Stimulated activated naive CD8-positive, alpha-beta T cell treated with anti-CD3 and anti-CD28 coated beads, Interleukin-15, Interleukin-2, amounts not matched to agents 100 ng/mL and 50 ng/mL, for 24 hours (primary cell): ENCODE data around the gene PRM2.
A peak's percentile ranks its signal among the peaks of the same experiment; 100 is the strongest.
"Not testable (repeated sequence)": the region's sequence is repeated elsewhere in the genome, so short reads cannot be mapped to it uniquely, and the experiment has no call there.

Experiments
- H3K27ac Mint-ChIP-seq: one replicate; pipeline ENCODE4 v1.8.0; 2021; ENCODE audit warnings: mild to moderate bottlenecking, mixed read lengths
- H3K27me3 Mint-ChIP-seq: one replicate; pipeline ENCODE4 v1.8.0; 2021; ENCODE audit warnings: mixed read lengths
- H3K36me3 Mint-ChIP-seq: one replicate; pipeline ENCODE4 v1.8.0; 2021; ENCODE audit warnings: low read depth, mixed read lengths
- H3K4me1 Mint-ChIP-seq: one replicate; pipeline ENCODE4 v1.8.0; 2021; ENCODE audit warnings: low read depth, mixed read lengths
- H3K4me3 Mint-ChIP-seq: one replicate; pipeline ENCODE4 v1.8.0; 2021; ENCODE audit warnings: mild to moderate bottlenecking, mixed read lengths
- H3K9me3 Mint-ChIP-seq: one replicate; pipeline ENCODE4 v1.8.0; 2021; ENCODE audit warnings: mixed read lengths

PRM2 gene

DNA sequence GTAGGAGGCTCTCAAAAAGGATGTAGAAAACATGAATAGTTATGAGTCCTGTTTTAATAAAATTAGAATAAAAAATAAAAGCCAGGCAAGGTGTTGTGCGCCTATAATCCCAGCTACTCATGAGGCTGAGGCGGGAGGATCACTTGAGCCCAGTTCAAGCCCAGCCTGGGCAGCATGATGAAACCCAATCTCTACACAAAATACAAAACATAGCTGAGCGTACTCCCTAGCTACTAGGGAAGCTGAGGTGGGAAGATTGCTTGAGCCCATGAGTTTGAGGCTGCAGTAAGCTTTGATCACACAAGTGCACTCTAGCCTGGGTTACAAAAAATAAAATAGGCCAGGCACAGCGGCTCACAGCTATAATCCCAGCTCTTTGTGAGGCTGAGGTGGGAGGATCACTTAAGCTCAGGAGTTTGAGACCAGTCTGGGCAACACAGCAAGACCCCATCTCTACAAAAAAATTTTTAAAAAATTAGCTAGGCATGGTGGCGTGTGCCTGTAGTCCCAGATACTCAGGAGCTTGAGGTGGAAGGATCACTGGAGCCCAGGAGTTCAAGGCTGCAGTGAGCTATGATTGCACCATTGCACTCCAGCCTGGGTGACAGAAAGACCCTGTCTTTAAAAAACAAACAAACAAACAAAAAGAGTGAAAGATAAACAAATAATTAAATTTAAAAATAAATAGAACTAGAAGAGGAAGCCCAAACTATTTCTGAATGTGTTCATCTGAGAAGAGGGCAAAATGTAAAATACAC lies 22.0 kb upstream of the PRM2 start:
- peaks cover 3% of the 10 kb centered on the region for H3K27me3 Mint-ChIP-seq
- peak overlapping the region; percentile 84 for H3K27ac Mint-ChIP-seq
- H3K36me3 Mint-ChIP-seq: no peaks in the 10 kb centered on the region
- no peaks in the 10 kb centered on the region for H3K9me3 Mint-ChIP-seq
- peaks cover 46% of the 10 kb centered on the region for H3K4me1 Mint-ChIP-seq
- H3K4me3 Mint-ChIP-seq: peak overlapping the region; percentile 25

- H3K27me3 Mint-ChIP-seq: peaks cover 3% of the 10 kb centered on the region
- peak overlapping the region; percentile 72 for H3K27ac Mint-ChIP-seq
- H3K4me3 Mint-ChIP-seq: peak overlapping the region; percentile 17
- no peaks in the 10 kb centered on the region for H3K9me3 Mint-ChIP-seq
- no peaks in the 10 kb centered on the region for H3K36me3 Mint-ChIP-seq
- peaks cover 49% of the 10 kb centered on the region for H3K4me1 Mint-ChIP-seq
These were observed 21.3 kb upstream of the PRM2 start for GRCh38 chr16:11297492-11298142.

DNA sequence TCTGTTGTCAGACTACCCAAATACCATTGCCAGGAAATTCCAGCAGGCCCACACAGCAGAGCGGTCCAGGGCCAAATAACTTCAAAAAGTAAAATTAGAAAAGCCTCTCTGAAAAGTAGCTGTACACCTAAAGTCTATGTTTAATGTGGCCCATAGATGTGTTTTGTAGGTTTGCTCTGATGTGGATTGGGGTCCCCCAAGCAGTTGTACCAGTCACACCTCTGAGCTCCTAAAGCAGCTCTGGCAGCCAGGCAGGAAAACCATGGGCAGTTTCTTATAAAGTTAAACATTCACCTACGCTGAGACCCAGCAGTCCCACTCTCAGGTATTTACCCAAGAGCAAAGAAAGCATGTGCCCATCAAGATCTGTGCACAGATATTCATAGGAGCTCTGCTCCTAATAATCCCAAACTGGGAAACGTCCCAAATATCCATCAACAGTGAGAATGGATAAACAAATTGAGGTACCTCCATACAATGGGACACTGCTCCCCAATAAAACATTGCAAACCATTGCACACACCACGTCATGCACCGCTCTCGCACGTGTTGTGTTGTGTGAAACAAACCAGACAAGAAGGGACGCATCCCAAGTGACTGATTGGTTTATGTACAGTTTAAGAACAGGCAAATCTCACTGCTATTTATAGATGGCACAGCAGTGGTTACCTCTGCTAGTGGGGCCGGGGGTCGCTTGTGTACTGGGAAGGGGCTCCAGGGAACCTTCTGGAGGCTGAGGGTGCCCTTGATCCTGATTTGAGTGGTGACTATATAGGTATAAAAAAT lies 20.6 kb upstream of the PRM2 start:
- H3K27ac Mint-ChIP-seq: peak overlapping the region; percentile 72
- peaks cover 3% of the 10 kb centered on the region for H3K27me3 Mint-ChIP-seq
- no peaks in the 10 kb centered on the region for H3K9me3 Mint-ChIP-seq

GRCh38 chr16:11296351-11296705 lies 20.0 kb upstream of the PRM2 start:
- Mint-ChIP-seq H3K27me3 (peaks cover 3% of the 10 kb centered on the region), H3K9me3 (no peaks in the 10 kb centered on the region), H3K27ac (peak overlapping the region; percentile 31), H3K4me1 (peaks cover 49% of the 10 kb centered on the region), H3K36me3 (no peaks in the 10 kb centered on the region), H3K4me3 (no peak overlapping the region)

More for the DNA sequence above, 20.6 kb upstream of the PRM2 start:
- H3K36me3 Mint-ChIP-seq: no peaks in the 10 kb centered on the region
- H3K4me3 Mint-ChIP-seq: peak overlapping the region; percentile 17
- peaks cover 49% of the 10 kb centered on the region for H3K4me1 Mint-ChIP-seq

- no peaks in the 10 kb centered on the region for H3K36me3 Mint-ChIP-seq
- no peaks in the 10 kb centered on the region for H3K9me3 Mint-ChIP-seq
- H3K27me3 Mint-ChIP-seq: peaks cover 4% of the 10 kb centered on the region
- no peak overlapping the region for H3K4me3 Mint-ChIP-seq
- H3K4me1 Mint-ChIP-seq: peaks cover 49% of the 10 kb centered on the region
- no peak overlapping the region for H3K27ac Mint-ChIP-seq
These were observed 19.4 kb upstream of the PRM2 start for GRCh38 chr16:11295672-11296071.

- no peaks in the 10 kb centered on the region for H3K36me3 Mint-ChIP-seq
- no peak overlapping the region for H3K4me3 Mint-ChIP-seq
- no peaks in the 10 kb centered on the region for H3K9me3 Mint-ChIP-seq
- H3K4me1 Mint-ChIP-seq: peaks cover 38% of the 10 kb centered on the region
- peaks cover 15% of the 10 kb centered on the region for H3K27me3 Mint-ChIP-seq
- H3K27ac Mint-ChIP-seq: no peak overlapping the region
These were observed 15.9 kb upstream of the PRM2 start for GRCh38 chr16:11292076-11292748.

- peaks cover 15% of the 10 kb centered on the region for H3K27me3 Mint-ChIP-seq
- H3K4me3 Mint-ChIP-seq: no peak overlapping the region
- H3K36me3 Mint-ChIP-seq: no peaks in the 10 kb centered on the region
- H3K27ac Mint-ChIP-seq: no peak overlapping the region
- no peaks in the 10 kb centered on the region for H3K9me3 Mint-ChIP-seq
- H3K4me1 Mint-ChIP-seq: peaks cover 37% of the 10 kb centered on the region
These were observed 14.9 kb upstream of the PRM2 start for GRCh38 chr16:11291091-11291703.

DNA sequence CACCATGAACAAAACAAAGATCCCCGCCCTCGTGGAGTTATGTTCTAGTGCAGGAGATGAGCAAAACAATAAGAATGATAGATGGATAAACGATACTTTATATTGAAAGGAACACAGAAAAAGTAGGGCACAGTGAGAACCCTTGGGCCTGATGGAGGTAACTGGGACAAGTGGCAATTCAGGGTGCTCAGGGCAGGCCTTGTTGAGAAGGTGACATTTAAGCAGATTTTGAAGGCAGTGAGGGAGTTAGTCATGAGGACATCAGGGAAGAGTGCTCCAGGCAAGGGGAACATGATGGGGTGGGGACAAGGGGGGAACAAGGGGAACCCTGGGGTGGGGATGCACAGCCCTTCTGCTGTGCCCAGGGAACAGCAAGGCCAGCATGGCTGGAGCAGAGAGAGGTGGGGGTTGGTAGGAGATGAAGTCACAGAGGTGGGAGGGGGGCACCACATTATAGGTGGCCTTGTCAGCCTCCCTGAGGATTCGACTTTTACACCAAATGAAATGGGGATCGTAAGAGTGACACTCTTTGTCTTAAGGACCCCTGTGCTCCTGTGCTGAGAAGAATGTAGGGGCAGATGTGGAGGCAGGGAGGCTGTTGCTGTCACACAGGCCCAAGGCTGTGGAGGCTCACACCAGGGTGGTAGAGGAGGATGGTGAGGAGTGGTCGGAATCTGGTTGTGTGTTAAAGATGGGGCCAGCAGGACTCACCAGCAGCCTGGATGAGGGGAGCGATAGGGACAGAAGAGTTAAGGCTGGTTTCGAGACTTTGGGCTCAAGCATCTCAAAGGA lies 14.0 kb upstream of the PRM2 start:
- Mint-ChIP-seq H3K36me3 (peaks cover 4% of the 10 kb centered on the region), H3K27me3 (peaks cover 15% of the 10 kb centered on the region), H3K4me3 (no peak overlapping the region), H3K27ac (peak overlapping the region; percentile 24), H3K4me1 (peaks cover 46% of the 10 kb centered on the region), H3K9me3 (no peaks in the 10 kb centered on the region)

- peaks cover 15% of the 10 kb centered on the region for H3K27me3 Mint-ChIP-seq
- H3K36me3 Mint-ChIP-seq, H3K9me3 Mint-ChIP-seq, H3K4me3 Mint-ChIP-seq: not testable (repeated sequence)
- H3K4me1 Mint-ChIP-seq: peaks cover 46% of the 10 kb centered on the region
- peak overlapping the region; percentile 24 for H3K27ac Mint-ChIP-seq
These were observed 13.4 kb upstream of the PRM2 start for GRCh38 chr16:11289696-11290095.

DNA sequence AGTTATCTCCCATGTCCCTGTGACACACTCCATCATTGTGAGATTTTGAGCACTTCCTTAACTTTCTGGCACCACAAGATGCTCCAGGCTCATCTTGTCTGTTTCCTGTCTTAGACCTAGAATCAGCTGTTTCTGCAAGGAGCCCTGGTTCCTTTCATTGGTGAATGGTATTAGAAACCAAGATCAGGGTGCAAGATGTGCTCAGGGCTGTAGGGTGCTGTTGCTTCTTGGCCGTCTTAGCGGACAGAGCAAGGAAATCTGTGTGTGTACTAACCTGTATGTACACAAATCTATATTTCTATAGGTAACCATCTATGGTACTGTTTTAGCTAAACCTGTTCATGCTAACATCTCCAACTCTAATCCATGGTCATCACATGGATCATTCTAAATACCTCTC lies 12.9 kb upstream of the PRM2 start:
- Mint-ChIP-seq H3K36me3 (peaks cover 4% of the 10 kb centered on the region), H3K9me3 (no peaks in the 10 kb centered on the region), H3K27me3 (peaks cover 15% of the 10 kb centered on the region), H3K4me3 (no peak overlapping the region), H3K4me1 (peaks cover 43% of the 10 kb centered on the region), H3K27ac (no peak overlapping the region)

DNA sequence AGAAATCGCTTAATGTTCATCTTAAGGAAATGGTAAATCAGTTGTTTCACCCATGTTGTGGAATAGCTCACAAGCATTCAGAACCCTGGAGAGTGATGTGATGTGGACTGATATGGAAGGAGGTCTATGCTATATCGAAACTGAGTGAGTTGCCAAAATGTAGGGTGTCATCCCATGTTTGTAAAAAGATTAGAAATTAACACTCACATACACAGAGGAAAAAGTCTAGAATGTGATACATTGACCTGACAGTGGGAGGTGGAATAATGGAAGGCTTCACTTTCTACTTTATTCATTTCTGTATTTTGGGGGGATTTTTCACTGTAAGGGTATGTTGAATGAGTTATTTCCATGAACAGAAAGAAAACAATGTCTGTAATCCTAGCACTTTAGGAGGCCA lies 9.6 kb upstream of the PRM2 start:
- Mint-ChIP-seq H3K9me3 (no peaks in the 10 kb centered on the region), H3K36me3 (peaks cover 4% of the 10 kb centered on the region), H3K27me3 (peaks cover 12% of the 10 kb centered on the region), H3K4me1 (peaks cover 37% of the 10 kb centered on the region), H3K27ac (peak overlapping the region; percentile 81), H3K4me3 (no peak overlapping the region)

GRCh38 chr16:11283820-11284248 lies 7.6 kb upstream of the PRM2 start:
- H3K27me3 Mint-ChIP-seq: peaks cover 3% of the 10 kb centered on the region
- peaks cover 40% of the 10 kb centered on the region for H3K4me1 Mint-ChIP-seq
- H3K27ac Mint-ChIP-seq: no peak overlapping the region
- H3K36me3 Mint-ChIP-seq: peaks cover 4% of the 10 kb centered on the region
- no peaks in the 10 kb centered on the region for H3K9me3 Mint-ChIP-seq
- no peak overlapping the region for H3K4me3 Mint-ChIP-seq

DNA sequence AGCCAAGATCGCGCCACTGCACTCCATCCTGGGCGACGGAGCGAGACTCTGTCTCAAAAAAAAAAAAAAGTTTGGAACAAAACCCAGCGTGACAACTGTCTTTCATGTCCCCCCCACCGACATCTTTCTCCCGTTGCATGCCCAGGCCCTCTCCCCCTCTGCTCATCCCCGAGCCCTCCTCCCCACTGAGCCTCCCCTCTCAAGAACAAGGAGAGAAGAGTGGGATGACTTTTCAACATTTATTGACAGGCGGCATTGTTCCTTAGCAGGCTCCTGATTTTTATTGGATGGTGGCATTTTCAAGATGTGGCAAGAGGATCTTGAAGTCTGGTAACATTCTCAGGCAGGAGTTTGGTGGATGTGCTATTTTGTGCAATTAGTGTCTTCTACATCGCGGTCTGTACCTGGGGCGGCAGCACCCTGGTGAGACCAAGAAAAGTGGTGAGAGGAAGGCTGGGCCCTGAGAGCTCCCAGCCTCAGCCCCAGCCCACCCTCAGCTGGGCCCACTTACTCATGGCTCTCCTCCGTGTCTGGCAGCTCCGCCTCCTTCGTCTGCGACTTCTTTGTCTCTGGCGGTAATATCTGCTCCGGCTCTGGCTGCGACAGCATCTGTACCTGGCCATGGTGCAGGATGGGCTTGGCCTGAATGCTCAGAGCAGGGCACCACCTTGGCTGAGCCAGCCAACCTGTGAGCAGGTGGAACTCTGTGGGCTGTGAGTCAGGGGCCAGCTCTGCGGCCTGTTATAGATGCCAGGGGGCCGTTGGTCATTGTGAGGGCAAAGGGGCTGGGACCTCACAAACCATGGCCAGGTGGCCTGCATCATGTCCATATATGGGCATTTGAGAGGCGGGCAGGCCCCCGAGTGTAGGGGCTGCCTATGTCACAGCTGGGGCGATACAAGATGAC lies 4.6 kb upstream of the PRM2 start, which contains the start of gene PRM1:
PRM1 (minus strand) TSS at position 715 of the 907 bp plus-strand sequence; CDS start at position 623, 92 bp downstream.
- Mint-ChIP-seq H3K4me3 (no peak within 1 kb of the TSS), H3K27ac (no peak within 1 kb of the TSS), H3K27me3 (no peaks in the 10 kb centered on the region), H3K36me3 (peaks cover 3% of the 10 kb centered on the region), H3K9me3 (no peaks in the 10 kb centered on the region), H3K4me1 (peaks cover 18% of the 10 kb centered on the region)
